Stimulated activated CD8-positive, alpha-beta memory T cell treated with anti-CD3 and anti-CD28 coated beads, Interleukin-12 subunit alpha, Interleukin-12 subunit beta, amount 100 ng/mL, for 24 hours (primary cell): ENCODE measurements around the gene NEK5.

Experiments
- DNase-seq: peaks from one replicate; pipeline ENCODE4 v3.0.0-alpha.2; 2020; ENCODE audit errors: extremely low read depth

Gene NEK5

GRCh38 chr13:52010890-52011631 is 117.8 kb downstream of the NEK5 start, which contains the start of gene ATP7B:
TSS of gene ATP7B (minus strand) at chr13:52011450. CDS start at chr13:52011337, 113 bp downstream.
- DNase-seq: no peak

GRCh38 chr13:52009946-52010345 is 118.9 kb downstream of the NEK5 start:
- DNase-seq: no peak

- no peak for DNase-seq
Observed at GRCh38 chr13:52006523-52007245, 122.2 kb downstream of the NEK5 start.

GRCh38 chr13:52005841-52006522 is 122.9 kb downstream of the NEK5 start:
- no peak for DNase-seq

- no peak for DNase-seq
Observed at GRCh38 chr13:52004511-52005170, 124.2 kb downstream of the NEK5 start.

GRCh38 chr13:52003541-52003940 is 125.3 kb downstream of the NEK5 start:
- DNase-seq: no peak

- DNase-seq: no peak
Observed at GRCh38 chr13:52002361-52002760, 126.5 kb downstream of the NEK5 start.

GRCh38 chr13:52001120-52001731 is 127.6 kb downstream of the NEK5 start:
- DNase-seq: no peak

GRCh38 chr13:51999921-52000320 is 129.0 kb downstream of the NEK5 start:
- DNase-seq: no peak

- no peak for DNase-seq
Observed at GRCh38 chr13:51999510-51999911, 129.4 kb downstream of the NEK5 start.

- DNase-seq: no peak
Observed at GRCh38 chr13:51998723-51999509, 130.0 kb downstream of the NEK5 start.

GRCh38 chr13:51997641-51998330 is 131.1 kb downstream of the NEK5 start:
- no peak for DNase-seq

- DNase-seq: no peak
Observed at GRCh38 chr13:51997186-51997585, 131.7 kb downstream of the NEK5 start.

GRCh38 chr13:51996641-51997040 is 132.2 kb downstream of the NEK5 start:
- no peak for DNase-seq

GRCh38 chr13:51995677-51996551 is 133.0 kb downstream of the NEK5 start:
- no peak for DNase-seq

GRCh38 chr13:51993713-51994112 is 135.2 kb downstream of the NEK5 start:
- DNase-seq: no peak

GRCh38 chr13:51988988-51989618 is 139.8 kb downstream of the NEK5 start:
- DNase-seq: no peak
